BLaER1 (cell line): ENCODE results near the gene MAK.
A peak's percentile ranks its signal among the peaks of the same experiment; 100 is the strongest.

Experiments
- H3K27ac ChIP-seq: shearing (Covaris generic); formaldehyde crosslinking; 2 replicates; pipeline ENCODE4 v1.8.1; 2022
- H3K27me3 ChIP-seq: shearing (Covaris generic); formaldehyde crosslinking; 2 replicates; pipeline ENCODE4 v1.8.1; 2022
- H3K36me3 ChIP-seq: shearing (Covaris generic); formaldehyde crosslinking; 2 replicates; pipeline ENCODE4 v1.8.1; 2022
- H3K4me1 ChIP-seq: shearing (Covaris generic); formaldehyde crosslinking; 2 replicates; pipeline ENCODE4 v1.8.1; 2022
- H3K4me2 ChIP-seq: shearing (Covaris generic); formaldehyde crosslinking; 2 replicates; pipeline ENCODE4 v1.8.1; 2022
- H3K4me3 ChIP-seq: shearing (Covaris generic); formaldehyde crosslinking; 2 replicates; pipeline ENCODE4 v1.8.1; 2022
- H3K9ac ChIP-seq: shearing (Covaris generic); formaldehyde crosslinking; 2 replicates; pipeline ENCODE4 v1.8.1; 2022
- H3K9me3 ChIP-seq: shearing (Covaris generic); formaldehyde crosslinking; 2 replicates; pipeline ENCODE4 v1.8.1; 2022
- H4K20me1 ChIP-seq: shearing (Covaris generic); formaldehyde crosslinking; 2 replicates; pipeline ENCODE4 v1.8.1; 2022
- Cebpa-rat ChIP-seq: shearing (Covaris generic); IDR thresholded peaks from 2 replicates; pipeline ENCODE4 v1.8.1; 2022

Gene MAK

DNA sequence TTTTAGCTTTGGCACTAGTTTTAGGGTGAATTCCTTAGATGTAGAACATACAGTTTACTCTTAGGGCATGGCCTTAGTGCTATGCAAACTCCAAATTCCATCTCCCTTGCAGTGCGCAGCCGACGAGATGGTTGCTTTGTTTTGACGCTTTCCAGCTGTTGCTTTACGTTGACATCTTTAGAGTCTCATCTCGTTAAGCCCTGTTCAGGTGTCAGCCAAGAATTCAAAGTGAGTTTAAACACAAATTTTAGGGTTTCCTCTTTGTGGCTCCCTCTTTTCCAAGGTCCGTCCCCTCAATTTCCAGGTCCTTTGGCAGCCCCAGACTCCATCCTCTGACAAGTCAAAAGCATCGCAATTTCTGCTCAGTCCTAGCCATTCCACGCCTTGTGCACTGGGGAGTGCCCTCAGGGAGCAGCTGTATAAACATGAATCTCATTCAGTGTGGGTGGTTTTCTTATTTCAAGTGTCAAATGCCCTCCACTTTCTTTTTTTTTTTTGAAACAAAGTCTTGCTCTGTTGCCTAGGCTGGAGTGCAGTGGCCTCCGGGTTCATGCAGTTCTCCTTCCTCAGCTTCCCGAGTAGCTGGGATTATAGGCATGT, 14.1 kb upstream of the MAK start:
- TF ChIP-seq Cebpa-rat = no peak
- Histone ChIP-seq H3K4me1 (peaks cover 41% of the 10 kb centered on the region), H3K9ac (no peak overlapping the region), H3K36me3 (peaks cover 7% of the 10 kb centered on the region; the same call in 1 of the 2 replicates), H3K27ac (no peak overlapping the region), H3K4me2 (no peak overlapping the region), H3K9me3 (peaks cover 41% of the 10 kb centered on the region), H3K4me3 (peak overlapping the region; percentile 6; the same call in 1 of the 2 replicates), H3K27me3 (no peaks in the 10 kb centered on the region), H4K20me1 (no peaks in the 10 kb centered on the region)

- H3K4me3 ChIP-seq = no peak overlapping the region
- no peak overlapping the region for H3K9ac ChIP-seq
- no peaks in the 10 kb centered on the region for H3K27me3 ChIP-seq
- H4K20me1 ChIP-seq = no peaks in the 10 kb centered on the region
- H3K9me3 ChIP-seq = peaks cover 41% of the 10 kb centered on the region
- H3K4me2 ChIP-seq = peak overlapping the region; percentile 63
- peaks cover 41% of the 10 kb centered on the region for H3K4me1 ChIP-seq
- peaks cover 7% of the 10 kb centered on the region; the same call in 1 of the 2 replicates for H3K36me3 ChIP-seq
- H3K27ac ChIP-seq = no peak overlapping the region
- TF ChIP-seq Cebpa-rat = no peak
Observed at GRCh38 chr6:10850728-10851127, 12.4 kb upstream of the MAK start.

- peak overlapping the region; percentile 63; the same call in 1 of the 2 replicates for H3K4me2 ChIP-seq
- no peak overlapping the region for H3K9ac ChIP-seq
- H3K4me3 ChIP-seq = no peak overlapping the region
- no peak for TF ChIP-seq Cebpa-rat
- H3K4me1 ChIP-seq = peaks cover 37% of the 10 kb centered on the region
- H3K9me3 ChIP-seq = peaks cover 37% of the 10 kb centered on the region
- peaks cover 7% of the 10 kb centered on the region; the same call in 1 of the 2 replicates for H3K36me3 ChIP-seq
- no peaks in the 10 kb centered on the region for H4K20me1 ChIP-seq
- no peak overlapping the region for H3K27ac ChIP-seq
- no peaks in the 10 kb centered on the region for H3K27me3 ChIP-seq
Observed at GRCh38 chr6:10849901-10850300, 11.6 kb upstream of the MAK start.

DNA sequence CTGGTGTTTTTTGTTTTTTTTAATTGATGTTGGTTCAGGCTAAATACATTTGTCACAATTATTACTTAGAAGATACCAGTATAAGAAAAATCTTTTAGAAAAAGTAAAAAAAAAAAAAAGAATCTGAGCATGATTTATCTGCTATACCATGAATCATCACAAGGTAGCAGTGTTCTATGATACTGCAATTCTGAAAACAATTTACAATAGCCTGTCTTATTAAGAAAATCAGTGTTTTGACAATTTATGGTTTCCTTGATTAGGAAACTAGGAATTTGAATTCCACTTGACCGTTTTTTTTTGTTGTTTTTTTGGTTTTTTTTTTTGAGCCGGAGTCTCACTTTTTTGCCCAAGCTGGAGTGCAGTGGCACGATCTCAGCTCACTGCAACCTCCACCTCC, 9.3 kb upstream of the MAK start:
- no peak for TF ChIP-seq Cebpa-rat
- Histone ChIP-seq H3K9me3 (peaks cover 14% of the 10 kb centered on the region), H3K27ac (no peak overlapping the region), H3K4me1 (peaks cover 29% of the 10 kb centered on the region), H3K9ac (no peak overlapping the region), H3K27me3 (no peaks in the 10 kb centered on the region), H3K36me3 (peaks cover 5% of the 10 kb centered on the region; the same call in 1 of the 2 replicates), H3K4me3 (no peak overlapping the region), H3K4me2 (no peak overlapping the region), H4K20me1 (no peaks in the 10 kb centered on the region)

GRCh38 chr6:10843554-10843953, 5.2 kb upstream of the MAK start:
- Histone ChIP-seq H3K9me3 (no peaks in the 10 kb centered on the region), H3K4me3 (no peak overlapping the region), H3K27me3 (peaks cover 5% of the 10 kb centered on the region; the same call in 1 of the 2 replicates), H3K4me1 (peaks cover 10% of the 10 kb centered on the region; the same call in 1 of the 2 replicates), H3K36me3 (no peaks in the 10 kb centered on the region), H3K4me2 (no peak overlapping the region), H3K27ac (no peak overlapping the region), H4K20me1 (no peaks in the 10 kb centered on the region), H3K9ac (no peak overlapping the region)
- TF ChIP-seq Cebpa-rat = no peak

GRCh38 chr6:10838794-10839333, 525 bp upstream of the MAK start:
- Histone ChIP-seq H3K9me3 (peaks cover 23% of the 10 kb centered on the region), H3K9ac (no peak overlapping the region), H3K4me3 (peak overlapping the region; percentile 68), H3K27me3 (peaks cover 43% of the 10 kb centered on the region), H3K36me3 (peaks cover 7% of the 10 kb centered on the region; the same call in 1 of the 2 replicates), H3K27ac (no peak overlapping the region), H3K4me2 (peak overlapping the region; percentile 97), H4K20me1 (peaks cover 27% of the 10 kb centered on the region), H3K4me1 (peaks cover 17% of the 10 kb centered on the region)
- TF ChIP-seq Cebpa-rat = no peak

- peaks cover 23% of the 10 kb centered on the region for H3K9me3 ChIP-seq
- H3K4me1 ChIP-seq = peaks cover 17% of the 10 kb centered on the region
- peaks cover 7% of the 10 kb centered on the region; the same call in 1 of the 2 replicates for H3K36me3 ChIP-seq
- H3K27me3 ChIP-seq = peaks cover 43% of the 10 kb centered on the region
- no peak for TF ChIP-seq Cebpa-rat
- peak overlapping the region; percentile 68 for H3K4me3 ChIP-seq
- no peak overlapping the region for H3K27ac ChIP-seq
- peaks cover 27% of the 10 kb centered on the region for H4K20me1 ChIP-seq
- peak overlapping the region; percentile 97 for H3K4me2 ChIP-seq
- no peak overlapping the region for H3K9ac ChIP-seq
Observed at GRCh38 chr6:10837622-10837994, 731 bp downstream of the MAK start.

DNA sequence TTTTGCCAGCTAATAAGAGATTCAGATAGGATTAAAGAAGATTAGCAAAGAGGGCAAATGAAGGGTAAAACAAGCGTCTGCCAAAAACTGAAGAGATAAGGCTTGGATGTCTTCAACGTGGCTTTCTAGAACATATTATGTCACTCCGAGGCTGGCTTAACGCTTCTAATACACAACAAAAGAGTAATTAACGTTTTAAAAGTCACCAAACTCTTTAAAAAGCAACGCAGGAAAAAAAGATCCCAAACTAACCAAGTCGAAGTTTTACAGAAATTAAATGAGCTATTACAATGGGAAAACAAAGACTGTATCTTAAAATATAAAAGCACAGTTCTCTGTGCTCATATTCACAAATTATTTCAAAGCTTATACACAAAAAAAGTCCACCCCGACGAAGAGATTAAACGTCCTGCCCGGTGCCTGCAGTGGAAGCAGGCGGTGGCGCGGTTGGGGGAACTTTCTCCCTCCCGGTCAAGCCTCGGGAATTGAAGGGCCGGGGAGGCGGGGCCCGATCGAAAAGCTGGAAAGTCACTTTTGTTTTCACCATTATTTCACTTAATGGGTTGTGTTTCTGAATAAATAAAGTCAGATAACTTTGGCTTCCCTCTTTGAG, 1.2 kb downstream of the MAK start:
- peaks cover 27% of the 10 kb centered on the region for H4K20me1 ChIP-seq
- no peak overlapping the region for H3K27ac ChIP-seq
- H3K4me2 ChIP-seq = peak overlapping the region; percentile 97

GRCh38 chr6:10834823-10835222, 3.5 kb downstream of the MAK start:
- Histone ChIP-seq H3K27me3 (peaks cover 43% of the 10 kb centered on the region), H3K4me2 (no peak overlapping the region), H3K9ac (no peak overlapping the region), H3K4me1 (peaks cover 17% of the 10 kb centered on the region), H4K20me1 (peaks cover 27% of the 10 kb centered on the region), H3K27ac (no peak overlapping the region), H3K36me3 (peaks cover 7% of the 10 kb centered on the region; the same call in 1 of the 2 replicates), H3K4me3 (no peak overlapping the region), H3K9me3 (peaks cover 23% of the 10 kb centered on the region)
- TF ChIP-seq Cebpa-rat = no peak

More for the DNA sequence above, 1.2 kb downstream of the MAK start:
- no peak for TF ChIP-seq Cebpa-rat
- peaks cover 43% of the 10 kb centered on the region for H3K27me3 ChIP-seq
- H3K4me3 ChIP-seq = peak overlapping the region; percentile 68
- peaks cover 7% of the 10 kb centered on the region; the same call in 1 of the 2 replicates for H3K36me3 ChIP-seq
- H3K4me1 ChIP-seq = peaks cover 17% of the 10 kb centered on the region
- no peak overlapping the region for H3K9ac ChIP-seq
- H3K9me3 ChIP-seq = peaks cover 23% of the 10 kb centered on the region

DNA sequence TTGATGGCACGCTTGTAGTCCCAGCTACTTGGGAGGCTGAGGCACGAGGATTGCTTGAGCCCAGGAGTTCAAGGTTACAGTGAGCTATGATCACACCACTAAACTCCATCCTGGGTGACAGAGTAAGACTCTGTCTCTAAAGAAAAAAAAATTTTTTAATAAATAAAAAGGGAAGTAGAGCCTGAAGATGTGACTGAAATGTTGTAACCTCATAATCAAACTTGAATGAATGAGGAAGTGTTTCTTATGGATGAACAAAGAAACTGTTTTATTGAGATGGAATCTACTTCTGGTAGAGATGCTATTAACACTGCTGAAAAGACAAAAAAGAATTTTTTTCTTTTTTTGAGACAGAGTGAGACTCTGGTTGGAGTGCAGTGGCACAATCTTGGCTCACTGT, 6.7 kb downstream of the MAK start:
- Histone ChIP-seq H3K36me3 (peaks cover 7% of the 10 kb centered on the region; the same call in 1 of the 2 replicates), H3K27me3 (peaks cover 18% of the 10 kb centered on the region), H3K9ac (no peak overlapping the region), H4K20me1 (peaks cover 10% of the 10 kb centered on the region), H3K4me3 (no peak overlapping the region), H3K9me3 (peaks cover 23% of the 10 kb centered on the region), H3K4me2 (no peak overlapping the region), H3K4me1 (no peaks in the 10 kb centered on the region), H3K27ac (no peak overlapping the region)
- no peak for TF ChIP-seq Cebpa-rat
